D721Med (cell line): Measurements from ENCODE around the gene APOBR.
"Not testable (repeated sequence)": the region's sequence is repeated elsewhere in the genome, so short reads cannot be mapped to it uniquely, and the experiment has no call there.

Source experiments
- DNase-seq: peaks from one replicate; pipeline ENCODE4 v3.0.0; 2011; ENCODE audit warnings: low spot score; ENCODE audit not compliant: insufficient read length
- FAIRE-seq: peaks from 2 replicates; lab custom pipeline; 2011; peaks lifted over from hg19 to GRCh38; lab: Jason Lieb, UNC
- CTCF ChIP-seq: IDR thresholded peaks from 2 replicates; pipeline ENCODE4 v1.5.1; 2012; ENCODE audit warnings: mild to moderate bottlenecking, control low read depth; ENCODE audit not compliant: insufficient read depth; ENCODE audit errors: missing control alignments

The APOBR gene

GRCh38 chr16:28494121-28494851, at the start of gene APOBR:
APOBR (plus strand) TSS chr16:28494643; CDS start chr16:28494682, 39 bp downstream.
- FAIRE-seq (no peak), DNase-seq (no peak)
- no peak for TF ChIP-seq CTCF

DNA sequence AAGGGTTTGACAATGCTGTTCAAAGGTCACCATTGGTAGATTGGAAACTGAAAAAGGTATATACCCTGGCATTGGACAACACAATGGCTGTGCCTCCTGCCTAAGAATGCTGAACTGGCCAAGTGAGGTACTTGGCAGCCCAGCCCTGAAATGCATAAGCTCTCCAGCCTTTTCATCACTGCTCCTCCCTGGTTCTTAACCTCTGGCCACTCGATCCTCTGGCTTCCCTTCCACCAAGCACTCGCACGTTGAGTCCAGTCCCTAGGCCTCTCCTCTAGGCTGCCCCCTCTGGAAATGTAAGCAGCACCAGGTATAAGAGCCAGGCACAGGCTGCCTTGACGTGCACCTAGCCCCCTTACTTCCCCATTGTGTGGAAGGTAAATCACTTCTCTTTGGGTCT, 48.1 kb upstream of the APOBR start:
- not testable (repeated sequence) for DNase-seq, FAIRE-seq

DNA sequence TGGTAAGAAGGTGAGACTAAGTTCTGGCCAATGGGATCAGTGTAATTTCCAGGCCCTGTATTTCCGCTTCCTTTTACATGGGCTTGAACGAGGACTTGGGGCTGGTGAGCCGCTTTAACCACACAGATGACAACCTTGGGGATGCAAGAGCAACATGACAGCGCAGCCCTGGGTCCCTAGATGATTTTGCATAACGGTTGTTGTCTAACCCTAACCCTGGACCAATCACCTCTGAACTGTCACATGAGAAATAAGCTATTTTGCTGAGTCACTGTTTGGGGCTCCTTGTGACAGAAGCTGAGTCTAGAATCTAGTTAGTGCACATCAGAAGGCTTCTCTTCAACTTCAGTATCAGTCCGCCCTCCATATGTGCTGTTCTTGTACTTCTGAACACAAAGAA, 47.4 kb upstream of the APOBR start:
- DNase-seq, FAIRE-seq: not testable (repeated sequence)

GRCh38 chr16:28473714-28474265, 20.7 kb upstream of the APOBR start:
- FAIRE-seq (no peak), DNase-seq (no peak)
- TF ChIP-seq CTCF = no peak

DNA sequence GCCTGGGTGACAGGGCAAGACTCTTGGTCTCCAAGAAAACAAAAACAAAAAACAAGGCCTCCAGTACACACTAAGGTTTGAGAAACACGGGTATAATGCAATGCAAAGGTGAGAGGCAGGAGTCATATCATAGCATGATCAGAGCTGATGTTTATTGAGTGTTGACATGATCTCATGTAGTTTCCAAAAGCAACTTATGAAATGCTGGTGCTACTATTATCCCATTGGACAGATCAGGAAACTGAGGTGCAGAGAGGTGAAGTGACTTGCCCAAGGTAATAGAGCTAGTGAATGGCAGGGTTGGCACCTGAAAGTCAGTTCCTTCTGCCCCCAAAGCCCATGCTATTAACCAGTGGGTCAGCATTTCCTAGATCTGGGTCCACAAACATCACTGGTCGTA, 19.2 kb upstream of the APOBR start:
- TF ChIP-seq CTCF = no peak
- FAIRE-seq (no peak), DNase-seq (no peak)

DNA sequence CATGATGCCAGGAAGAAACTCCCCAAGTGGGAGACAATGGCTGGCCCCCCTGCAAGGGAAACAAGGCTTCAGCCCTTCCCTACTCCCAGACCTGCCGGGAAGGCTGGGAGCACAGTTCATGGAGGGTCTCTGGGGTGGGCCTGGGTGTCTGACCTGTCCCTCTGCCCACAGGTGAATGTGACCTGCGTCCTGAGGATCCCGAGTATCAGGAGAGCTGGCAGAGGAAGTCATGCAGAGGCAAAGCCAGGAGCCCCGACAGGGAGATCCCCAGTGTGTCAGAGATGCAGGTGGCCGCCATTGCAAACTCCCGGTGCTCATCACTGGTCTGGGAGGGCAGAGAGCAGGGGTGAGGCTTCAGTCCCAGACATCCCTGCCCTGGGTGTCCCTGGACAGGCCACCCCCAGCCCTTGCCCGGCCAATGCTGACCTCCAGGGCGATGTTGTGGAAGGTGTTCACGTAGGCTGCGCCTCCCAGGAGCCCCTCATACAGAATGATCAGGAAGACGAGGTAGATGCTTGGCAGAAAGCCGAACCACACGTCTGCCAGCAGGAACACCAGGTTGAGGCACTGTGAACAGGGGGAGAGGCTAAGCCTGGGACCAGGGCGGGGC, 17.0 kb upstream of the APOBR start:
- no peak for TF ChIP-seq CTCF
- DNase-seq (no peak), FAIRE-seq (no peak)

DNA sequence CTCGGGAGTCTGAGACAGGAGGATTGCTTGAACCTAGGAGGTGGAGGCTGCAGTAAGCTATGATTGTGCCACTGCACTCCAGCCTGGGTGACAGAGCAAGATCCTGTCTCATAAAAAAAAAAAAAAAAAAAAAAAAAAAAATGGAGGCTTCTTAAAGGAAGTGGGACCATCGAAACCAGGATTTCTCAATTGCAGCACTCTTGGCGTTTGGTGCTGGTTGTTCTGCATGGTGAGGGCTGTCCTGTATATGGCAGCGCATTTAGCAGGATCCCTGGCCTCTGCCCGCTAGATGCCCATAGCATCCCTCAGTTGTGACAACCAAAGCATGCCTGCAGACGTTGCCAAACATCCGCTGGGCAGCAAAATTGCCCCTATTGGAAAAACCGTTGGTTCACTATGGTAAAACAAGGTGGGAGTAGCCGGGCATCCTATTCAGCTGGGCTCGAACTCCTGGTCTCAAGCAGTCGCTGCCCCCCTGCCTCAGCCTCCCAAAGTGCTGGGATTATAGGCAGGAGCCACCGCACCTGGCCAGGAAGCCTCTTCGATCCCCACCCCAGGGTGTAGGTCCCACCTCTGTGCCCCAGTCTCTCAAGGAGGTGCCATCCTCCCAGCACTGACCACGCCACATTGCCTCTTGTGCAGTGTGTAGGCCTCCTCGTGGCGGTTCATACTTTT, 15.8 kb upstream of the APOBR start:
- TF ChIP-seq CTCF = no peak
- DNase-seq (no peak), FAIRE-seq (no peak)

GRCh38 chr16:28482026-28482425, 12.4 kb upstream of the APOBR start:
- no peak for TF ChIP-seq CTCF
- DNase-seq (no peak), FAIRE-seq (no peak)

- not testable (repeated sequence) for FAIRE-seq
Observed at GRCh38 chr16:28483361-28483760, 11.1 kb upstream of the APOBR start.

More at GRCh38 chr16:28483361-28483760, 11.1 kb upstream of the APOBR start:
- not testable (repeated sequence) for DNase-seq
